HG02623 (cell line): Measurements from ENCODE around the gene FAM131A.

Experiments used
- ATAC-seq: cut with Tn5 transposase; IDR thresholded peaks from one replicate; pipeline ENCODE4 v1.9.1; 2021; ENCODE audit warnings: moderate library complexity; ENCODE audit not compliant: unreplicated experiment

FAM131A gene

DNA sequence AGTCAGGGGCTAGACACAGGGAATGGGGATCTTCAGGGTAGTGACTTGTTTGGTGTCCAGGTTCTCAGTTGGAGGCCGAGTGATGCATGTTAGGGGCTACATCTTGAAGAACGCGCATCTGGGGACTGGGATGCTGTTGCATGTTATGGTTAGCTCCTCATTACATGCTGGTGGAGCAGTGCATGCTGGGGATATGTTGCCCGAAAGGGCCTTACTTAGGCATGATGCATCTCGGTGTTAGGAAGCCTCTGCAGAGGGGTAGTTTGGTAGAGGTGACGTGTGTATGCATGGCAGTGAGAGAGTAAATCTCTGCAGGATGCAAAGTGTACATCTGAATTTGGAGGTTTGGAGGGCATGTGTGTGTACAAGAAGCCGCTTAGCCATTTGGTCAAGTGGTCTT lies 20.6 kb upstream of the FAM131A start:
- ATAC-seq = no peak

DNA sequence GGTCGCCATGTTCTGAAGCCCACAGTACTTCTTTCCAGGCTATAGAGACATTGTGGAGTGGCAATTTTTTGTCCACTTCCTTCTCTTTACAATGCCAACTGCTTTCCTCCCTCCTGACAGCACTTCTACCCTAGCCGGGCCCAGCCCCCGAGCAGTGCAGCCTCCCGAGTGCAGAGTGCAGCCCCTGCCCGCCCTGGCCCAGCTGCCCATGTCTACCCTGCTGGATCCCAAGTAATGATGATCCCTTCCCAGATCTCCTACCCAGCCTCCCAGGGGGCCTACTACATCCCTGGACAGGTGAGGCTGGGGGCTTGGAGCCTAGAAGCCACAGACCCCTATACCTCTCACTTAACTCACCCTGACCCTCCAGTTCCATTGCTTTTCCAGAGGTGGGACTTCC lies 20.2 kb upstream of the FAM131A start:
- ATAC-seq = no peak

DNA sequence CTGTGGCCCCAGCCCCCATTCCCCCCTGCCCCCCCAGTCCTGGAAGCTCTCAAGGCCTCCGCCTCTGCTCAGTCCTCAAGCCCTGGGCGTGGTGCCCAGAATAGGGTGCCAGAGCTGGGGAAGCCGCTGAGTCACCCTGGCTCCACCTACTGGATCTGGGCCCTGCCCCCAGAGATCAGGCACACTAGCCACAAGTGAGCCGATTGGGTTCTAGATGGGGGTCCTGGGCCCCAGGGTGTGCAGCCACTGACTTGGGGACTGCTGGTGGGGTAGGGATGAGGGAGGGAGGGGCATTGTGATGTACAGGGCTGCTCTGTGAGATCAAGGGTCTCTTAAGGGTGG lies 17.3 kb upstream of the FAM131A start:
- no peak for ATAC-seq

DNA sequence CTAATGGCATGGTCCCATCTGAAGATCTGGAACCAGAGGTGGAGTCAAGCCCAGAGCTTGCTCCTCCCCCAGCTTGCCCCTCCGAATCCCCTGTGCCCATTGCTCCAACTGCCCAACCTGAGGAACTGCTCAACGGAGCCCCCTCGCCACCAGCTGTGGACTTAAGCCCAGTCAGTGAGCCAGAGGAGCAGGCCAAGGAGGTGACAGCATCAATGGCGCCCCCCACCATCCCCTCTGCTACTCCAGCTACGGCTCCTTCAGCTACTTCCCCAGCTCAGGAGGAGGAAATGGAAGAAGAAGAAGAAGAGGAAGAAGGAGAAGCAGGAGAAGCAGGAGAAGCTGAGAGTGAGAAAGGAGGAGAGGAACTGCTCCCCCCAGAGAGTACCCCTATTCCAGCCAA lies 15.7 kb upstream of the FAM131A start:
- no peak for ATAC-seq

DNA sequence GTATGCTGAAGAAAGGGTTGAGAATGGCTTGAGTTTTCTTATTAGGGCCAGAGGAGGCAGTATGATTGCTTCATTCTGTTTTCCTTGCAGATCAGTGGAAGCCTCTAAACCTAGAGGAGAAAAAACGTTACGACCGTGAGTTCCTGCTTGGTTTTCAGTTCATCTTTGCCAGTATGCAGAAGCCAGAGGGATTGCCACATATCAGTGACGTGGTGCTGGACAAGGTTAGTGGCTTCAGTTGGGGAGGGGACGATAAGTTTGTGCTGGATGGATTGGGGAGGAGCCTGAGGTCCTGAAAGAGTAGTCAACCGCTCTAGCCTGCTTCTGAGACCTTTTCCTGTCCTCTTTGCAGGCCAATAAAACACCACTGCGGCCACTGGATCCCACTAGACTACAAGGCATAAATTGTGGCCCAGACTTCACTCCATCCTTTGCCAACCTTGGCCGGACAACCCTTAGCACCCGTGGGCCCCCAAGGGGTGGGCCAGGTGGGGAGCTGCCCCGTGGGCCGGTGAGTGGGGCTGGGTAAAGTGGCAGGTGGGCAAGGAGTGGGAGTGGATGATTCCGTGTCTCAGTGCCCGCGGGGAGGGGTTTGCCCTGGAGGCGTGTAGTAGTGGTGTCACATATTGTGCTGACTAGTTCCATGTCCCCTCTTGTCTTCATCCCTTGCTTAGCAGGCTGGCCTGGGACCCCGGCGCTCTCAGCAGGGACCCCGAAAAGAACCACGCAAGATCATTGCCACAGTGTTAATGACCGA lies 14.5 kb upstream of the FAM131A start:
- ATAC-seq = no peak

DNA sequence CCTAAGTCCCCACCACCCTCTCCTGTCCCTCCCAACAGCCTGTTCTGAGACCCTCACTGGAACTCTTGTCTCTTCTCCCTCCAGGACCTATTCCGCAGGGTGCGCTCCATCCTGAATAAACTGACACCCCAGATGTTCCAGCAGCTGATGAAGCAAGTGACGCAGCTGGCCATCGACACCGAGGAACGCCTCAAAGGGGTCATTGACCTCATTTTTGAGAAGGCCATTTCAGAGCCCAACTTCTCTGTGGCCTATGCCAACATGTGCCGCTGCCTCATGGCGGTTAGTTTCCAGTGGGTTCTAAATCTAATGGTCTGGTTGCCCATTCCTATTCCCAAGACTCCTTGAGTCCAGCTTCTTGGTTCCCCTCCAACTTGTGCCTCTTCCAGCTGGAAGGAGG lies 13.7 kb upstream of the FAM131A start:
- no peak for ATAC-seq

DNA sequence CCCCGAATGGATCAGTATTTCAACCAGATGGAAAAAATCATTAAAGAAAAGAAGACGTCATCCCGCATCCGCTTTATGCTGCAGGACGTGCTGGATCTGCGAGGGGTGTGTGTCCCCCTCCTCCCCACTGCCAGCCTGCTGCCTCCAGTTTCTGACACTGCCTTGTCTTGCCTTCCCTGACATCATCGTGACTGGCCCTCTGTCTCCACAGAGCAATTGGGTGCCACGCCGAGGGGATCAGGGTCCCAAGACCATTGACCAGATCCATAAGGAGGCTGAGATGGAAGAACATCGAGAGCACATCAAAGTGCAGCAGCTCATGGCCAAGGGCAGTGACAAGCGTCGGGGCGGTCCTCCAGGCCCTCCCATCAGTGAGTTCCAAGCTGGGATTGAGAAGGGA lies 12.1 kb upstream of the FAM131A start:
- no peak for ATAC-seq

DNA sequence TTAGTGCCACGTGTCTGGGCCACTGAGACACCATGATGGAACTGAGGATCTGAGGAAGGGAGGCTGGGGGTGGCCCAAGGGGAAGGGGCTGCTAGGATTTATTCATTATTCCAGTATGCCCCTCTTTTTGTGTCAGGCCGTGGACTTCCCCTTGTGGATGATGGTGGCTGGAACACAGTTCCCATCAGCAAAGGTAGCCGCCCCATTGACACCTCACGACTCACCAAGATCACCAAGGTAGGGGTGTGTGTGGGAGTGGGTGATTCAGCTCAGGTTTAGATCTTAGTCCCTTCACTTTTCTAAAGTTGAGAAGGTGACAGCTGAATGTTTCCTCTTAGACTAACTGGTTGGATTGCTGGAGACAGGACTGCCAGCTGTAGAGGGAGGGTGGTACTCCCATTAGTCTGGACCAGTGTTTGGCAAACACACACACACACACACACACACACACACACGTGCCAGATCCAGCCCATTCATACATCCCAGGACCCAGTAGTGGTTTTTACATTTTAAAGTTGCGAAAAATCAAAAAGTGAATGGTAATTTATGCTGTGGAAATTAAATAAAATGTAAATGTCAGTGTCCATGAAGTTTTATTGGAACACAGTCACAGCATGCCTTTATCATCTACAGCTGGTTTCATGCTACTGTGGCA lies 11.6 kb upstream of the FAM131A start:
- ATAC-seq = no peak

DNA sequence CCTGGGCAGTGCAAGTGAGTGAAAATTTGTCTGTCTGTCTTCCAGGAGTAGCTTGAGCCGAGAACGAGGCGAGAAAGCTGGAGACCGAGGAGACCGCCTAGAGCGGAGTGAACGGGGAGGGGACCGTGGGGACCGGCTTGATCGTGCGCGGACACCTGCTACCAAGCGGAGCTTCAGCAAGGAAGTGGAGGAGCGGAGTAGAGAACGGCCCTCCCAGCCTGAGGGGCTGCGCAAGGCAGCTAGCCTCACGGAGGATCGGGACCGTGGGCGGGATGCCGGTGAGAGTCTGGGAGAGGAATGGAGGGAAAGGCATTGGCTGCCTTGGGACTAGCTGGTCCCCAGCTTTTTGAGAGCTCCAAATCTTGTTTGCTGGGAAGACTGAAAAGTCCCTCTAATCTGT lies 10.2 kb upstream of the FAM131A start:
- no peak for ATAC-seq

DNA sequence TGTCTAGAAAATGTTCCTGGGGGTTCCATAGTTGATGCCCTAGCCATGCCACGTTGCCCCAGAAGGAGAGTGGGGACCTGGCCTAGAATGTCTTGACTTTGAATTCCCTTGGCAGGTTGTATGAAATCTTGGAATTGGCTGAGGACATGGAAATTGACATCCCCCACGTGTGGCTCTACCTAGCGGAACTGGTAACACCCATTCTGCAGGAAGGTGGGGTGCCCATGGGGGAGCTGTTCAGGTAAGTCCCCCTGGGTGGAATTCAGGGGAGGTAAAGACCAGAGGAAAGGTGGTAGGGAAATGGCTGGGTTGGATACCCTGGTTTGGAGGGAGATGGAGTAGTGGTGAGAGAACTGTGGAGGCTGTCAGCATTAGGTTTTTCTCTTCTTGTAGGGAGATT lies 8.9 kb upstream of the FAM131A start:
- no peak for ATAC-seq

DNA sequence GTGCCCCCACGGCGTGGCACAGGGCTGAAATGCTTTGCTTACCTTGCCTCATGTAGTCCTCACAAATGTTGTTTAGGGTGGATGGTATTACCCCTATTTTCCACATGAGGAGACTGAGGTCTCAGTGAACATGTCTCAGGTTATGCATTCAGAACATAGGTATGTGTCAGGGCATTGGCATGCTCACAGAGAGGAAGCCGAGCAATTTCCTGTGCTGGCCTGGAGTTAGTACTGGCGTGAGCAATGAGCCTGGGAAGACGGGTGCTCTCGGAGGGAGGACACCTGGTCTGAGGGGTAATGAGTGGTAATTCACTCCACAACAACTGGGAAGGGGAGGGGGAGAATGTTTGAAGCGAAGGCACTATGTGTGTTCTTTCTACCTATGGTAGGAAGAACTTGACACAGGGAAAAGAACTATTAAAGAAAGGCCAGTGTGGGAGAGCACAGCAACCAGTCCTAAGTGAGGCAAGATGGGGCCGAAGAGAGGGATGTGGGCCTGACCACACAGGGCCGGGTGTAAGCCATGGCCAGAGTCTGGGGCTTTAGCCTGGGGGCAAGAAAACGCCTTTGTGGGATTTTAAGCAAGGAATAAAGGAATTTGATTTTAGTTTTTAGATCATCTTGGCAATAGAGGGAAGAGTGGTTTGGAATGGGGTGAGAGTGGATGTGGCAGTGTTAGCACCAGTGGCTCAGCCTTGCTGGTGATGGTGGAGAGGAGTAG lies 4.9 kb upstream of the FAM131A start:
- no peak for ATAC-seq

DNA sequence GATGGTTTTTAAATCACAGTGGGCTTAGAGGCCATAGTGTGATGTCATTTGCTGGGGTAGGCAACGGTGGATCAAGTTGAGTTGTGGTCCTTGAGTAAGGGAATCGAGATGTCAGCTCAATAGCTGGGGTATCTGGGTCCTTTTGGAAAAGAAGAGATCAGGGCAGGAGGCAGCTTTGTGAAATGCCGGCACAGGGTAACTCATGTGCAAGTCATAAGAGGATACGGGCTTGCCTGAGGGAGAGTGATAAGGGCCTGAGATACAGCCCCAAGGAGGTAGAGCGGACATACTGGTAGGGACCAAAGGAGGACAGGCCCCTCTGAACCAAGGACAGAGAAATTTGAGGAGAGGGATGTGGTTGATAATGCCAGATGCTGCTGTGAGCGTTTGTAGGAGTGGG lies 4.2 kb upstream of the FAM131A start:
- no peak for ATAC-seq

DNA sequence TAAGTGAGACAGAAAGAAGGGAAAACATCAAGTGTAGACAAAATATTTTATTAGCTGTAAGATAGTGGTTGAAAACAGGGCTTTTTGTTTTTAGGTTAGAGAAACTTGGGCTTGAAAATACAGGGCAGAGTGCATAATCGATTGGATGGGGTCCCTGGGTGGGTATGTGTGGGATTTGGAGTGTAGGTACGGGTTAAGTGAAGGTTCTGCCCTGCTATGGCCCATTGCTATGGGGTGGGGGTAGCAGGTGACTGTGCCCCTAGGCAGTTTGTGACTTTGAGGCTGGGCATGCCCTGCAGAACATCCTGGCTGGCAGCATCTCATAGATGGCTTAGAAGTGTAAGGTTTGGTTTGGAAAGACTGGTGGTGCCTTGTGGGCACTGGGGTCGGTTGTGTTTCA lies 3.7 kb upstream of the FAM131A start:
- no peak for ATAC-seq

DNA sequence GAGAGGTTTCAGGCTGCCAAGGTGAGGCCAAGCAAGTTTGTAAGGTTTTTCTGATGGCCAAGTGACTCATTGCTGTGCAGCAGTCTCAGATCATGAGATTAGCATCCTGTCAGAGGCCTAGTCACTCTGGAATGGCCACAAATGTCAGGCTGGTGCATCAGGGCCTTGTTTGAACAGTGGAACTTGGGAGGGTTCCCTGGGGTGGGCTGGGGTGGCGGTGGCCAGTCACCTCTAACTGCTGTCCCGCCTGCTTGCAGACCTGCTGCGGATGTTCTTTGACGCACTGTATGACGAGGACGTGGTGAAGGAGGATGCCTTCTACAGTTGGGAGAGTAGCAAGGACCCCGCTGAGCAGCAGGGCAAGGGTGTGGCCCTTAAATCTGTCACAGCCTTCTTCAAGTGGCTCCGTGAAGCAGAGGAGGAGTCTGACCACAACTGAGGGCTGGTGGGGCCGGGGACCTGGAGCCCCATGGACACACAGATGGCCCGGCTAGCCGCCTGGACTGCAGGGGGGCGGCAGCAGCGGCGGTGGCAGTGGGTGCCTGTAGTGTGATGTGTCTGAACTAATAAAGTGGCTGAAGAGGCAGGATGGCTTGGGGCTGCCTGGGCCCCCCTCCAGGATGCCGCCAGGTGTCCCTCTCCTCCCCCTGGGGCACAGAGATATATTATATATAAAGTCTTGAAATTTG lies 2.8 kb upstream of the FAM131A start:
- ATAC-seq = no peak

DNA sequence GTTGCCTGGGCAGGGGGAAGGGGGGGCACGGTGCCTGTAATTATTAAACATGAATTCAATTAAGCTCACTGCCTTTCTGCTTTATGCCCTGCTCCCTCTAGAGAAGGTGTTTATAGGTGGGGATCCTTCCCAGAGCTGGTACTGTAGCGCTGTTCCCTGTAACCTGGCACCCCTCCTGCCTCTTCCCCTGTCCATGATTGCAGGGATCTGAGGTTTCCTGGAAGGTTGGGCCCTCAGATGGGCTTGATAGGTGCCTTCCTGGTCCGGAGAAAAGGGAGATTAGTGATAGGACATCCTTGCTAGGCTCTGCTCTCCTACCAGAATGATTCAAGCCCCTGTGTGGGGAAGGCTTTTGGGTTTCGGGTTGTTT lies 2.1 kb upstream of the FAM131A start:
- ATAC-seq = no peak

DNA sequence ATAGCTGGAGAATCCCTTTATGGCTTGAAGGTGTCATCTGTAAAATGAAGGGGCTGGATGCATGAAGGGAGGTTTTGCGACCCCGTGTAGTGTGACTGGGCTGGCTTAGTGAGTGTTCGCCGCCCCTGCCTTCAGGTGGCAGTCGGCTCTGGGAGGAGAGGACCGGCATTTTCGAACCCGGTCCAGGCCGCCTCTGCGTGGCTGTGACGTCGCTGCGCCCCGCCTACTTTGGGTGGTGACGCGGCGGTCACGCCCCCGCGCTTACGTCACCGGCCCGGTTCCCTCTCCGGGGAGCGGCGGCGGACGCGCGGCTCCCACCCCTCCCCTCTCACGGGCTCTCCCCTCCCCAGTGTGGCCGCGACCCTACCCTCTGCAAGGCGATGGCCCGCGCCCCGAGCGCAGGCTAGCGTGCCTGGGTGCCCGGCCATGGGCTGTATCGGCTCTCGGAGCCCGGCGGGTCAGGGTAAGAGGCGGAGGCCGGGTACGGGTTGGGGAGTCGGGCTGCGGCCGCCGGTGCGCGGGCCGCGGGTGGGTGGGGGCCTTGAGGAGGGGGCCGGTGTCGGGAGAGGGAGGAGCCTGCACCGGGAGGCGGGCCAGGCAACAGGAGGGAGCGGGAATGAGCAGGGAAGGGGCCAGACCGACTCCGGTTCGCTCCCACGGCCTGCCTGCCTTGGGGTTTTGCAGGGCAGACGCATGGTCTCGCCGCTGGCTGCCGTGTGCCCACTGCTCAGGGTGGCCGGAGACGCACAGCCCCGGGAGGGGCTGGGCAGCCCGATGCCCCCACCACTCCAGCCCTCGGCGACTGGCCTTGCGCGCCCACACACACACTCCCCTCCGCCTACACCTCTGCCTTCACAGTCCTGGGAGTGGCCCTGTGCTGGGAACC lies 1.5 kb upstream of the FAM131A start:
- ATAC-seq = peak; percentile 70

DNA sequence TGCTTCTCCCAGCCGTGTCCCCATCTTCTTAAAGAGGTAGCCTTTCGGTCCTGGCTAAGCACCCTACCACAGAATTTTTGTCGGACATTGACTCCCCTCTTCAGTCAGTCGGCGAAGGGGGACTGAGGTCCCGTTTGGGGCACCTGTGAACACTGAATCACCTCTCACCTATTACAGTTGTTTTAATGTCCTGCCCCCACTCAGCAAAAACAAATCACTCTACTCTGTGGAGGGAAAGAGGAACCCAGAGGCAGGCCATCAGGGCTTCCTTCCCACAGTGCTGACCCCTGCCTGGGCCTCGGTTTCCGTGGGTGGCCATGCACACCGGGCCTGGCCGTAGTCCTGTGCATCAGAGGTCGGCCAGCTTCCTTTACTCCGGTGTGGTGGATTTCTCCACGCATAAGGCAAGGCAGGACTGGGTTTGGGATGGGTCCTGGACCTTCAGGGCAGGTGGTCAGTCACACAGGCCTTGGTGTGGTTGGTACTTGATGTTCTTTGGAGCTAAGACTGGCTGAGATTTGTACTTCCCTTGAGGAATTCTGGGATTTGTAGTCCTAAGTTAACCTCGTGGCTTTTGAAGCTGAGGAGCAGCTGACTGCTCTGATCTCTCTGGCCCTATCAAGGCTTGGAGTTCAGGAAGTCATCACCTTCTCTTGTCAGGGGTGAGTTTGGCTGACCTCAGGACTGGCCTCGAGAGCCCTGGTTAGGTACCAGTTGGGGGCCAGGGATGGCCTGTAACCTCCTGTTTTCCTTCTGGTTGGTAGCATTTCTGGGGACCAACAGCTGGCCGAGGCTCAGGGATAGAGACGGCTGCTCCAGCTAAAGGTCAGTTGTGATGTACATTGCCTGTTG lies 627 bp upstream of the FAM131A start:
- no peak for ATAC-seq

DNA sequence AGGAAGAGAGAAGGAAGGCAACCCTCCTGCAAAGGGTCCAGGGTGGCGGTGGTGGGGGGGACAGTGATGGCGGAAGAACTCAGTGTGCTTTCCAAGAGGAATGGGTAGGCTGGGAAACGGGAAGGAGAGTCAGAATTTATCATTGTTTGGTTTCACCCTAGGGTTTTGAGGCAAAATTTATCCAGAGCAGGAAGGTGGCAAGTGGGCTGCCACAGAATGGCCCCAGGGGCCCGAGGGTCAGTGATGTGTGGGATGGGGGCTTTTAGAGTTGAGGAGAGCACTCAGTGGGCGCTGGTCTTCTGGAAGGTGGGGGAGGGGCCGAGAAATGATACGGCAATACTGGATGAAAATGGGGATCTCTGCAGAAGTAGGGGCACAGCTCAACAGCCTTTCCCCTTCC lies 581 bp downstream of the FAM131A start:
- no peak for ATAC-seq

DNA sequence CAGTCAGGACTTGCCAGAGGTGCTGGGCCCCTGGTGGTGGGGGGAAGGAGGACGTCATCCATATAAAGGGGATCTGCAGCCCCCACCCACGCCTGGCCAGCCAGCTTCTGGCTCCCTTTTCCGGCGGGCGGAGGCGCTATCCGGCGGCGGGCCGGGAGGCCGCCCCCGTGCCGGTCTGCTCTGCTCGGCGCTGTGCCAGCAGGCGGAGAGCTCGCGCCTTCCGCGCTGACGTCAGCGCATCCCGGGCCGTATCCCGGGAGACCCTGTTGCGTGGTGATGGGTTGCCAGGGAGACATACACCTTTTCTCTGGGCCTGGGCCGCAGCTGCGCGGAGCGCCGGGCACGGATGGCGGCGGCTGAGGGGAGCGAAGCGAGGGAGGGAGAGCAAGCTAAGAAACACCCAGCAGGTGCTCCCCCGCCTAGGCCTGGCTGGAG lies 1.1 kb downstream of the FAM131A start:
- ATAC-seq = no peak

DNA sequence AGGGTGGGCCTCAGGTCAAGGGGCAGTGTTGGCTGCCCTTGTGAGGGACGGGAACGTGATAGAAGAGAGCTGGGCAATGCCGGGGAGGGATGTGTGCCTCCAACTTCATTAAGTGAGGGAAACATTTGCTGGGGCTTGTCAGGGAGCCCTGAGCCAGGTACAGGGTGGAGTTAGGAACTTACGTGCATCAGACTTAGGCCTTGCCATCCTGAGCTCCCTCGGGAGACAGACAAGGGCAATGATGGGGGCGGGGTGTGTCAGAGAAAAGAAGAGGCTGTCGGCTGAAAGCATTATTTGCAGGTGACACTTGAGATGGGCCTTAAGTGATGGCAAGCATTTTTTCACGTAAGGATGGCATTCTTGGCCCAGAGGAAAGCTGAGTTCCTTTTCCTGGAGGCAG lies 1.6 kb downstream of the FAM131A start:
- ATAC-seq = no peak
